ENCODE results near the gene UCK1. TPM values are rescaled to one million over a fixed set of nuclear protein-coding genes. Genes with fewer than 3 reads are reported as not detected.

The UCK1 gene
- total and polyA plus RNA-seq, 2 of the 13 experiments (the other 11 are each of a cell fraction or from before 2014, with no cell fraction given) = 11.0 to 24.1 TPM

- Histone ChIP-seq H3K9me3 (ENCODE audit: low read length) (no peaks in the 10 kb centered on the region), H3K79me2 (ENCODE audit: insufficient read depth, low read length) (no peaks in the 10 kb centered on the region), H3K4me1 (ENCODE audit: insufficient read depth, low read length) (peaks cover 12% of the 10 kb centered on the region), H2AFZ (ENCODE audit: low read length) (no peak overlapping the region), H4K20me1 (ENCODE audit: insufficient read depth, low read length) (no peaks in the 10 kb centered on the region), H3K4me3 (replicated peaks in 1 of 3; ENCODE audit: insufficient read depth in 1 of 3, low read depth in 2 of 3, low read length in 3 of 3) (no peak overlapping the region), H3K9ac (ENCODE audit: insufficient read depth, low read depth, low read length) (no peak overlapping the region), H3K27ac (ENCODE audit: extremely low read length, insufficient read depth, low read length) (no peak overlapping the region), H3K4me2 (ENCODE audit: low read depth, low read length) (no peak overlapping the region), H3K27me3 (ENCODE audit: control insufficient read depth in 1 of 2, insufficient read depth in 2 of 2, low read length in 2 of 2) (peaks cover 0 to 48% of the 10 kb centered on the region in 2 experiments; a peak in 3 of 5 replicates), H3K36me3 (replicated peaks in 1 of 2; ENCODE audit: control insufficient read depth in 1 of 2, insufficient read depth in 2 of 2, low read length in 2 of 2) (no peaks in the 10 kb centered on the region)
- BruUV-seq (replicated peaks) = no TSS peak
- FAIRE-seq = no peak
- ChIA-PET CTCF (ENCODE audit: low intra/inter-chr PET ratio, low total read pairs) (no interaction called here), POLR2A (no interaction called here)
- in situ Hi-C loops (cut with HindIII; ENCODE audit: extremely low pct_ligation_motif_present, low pct_unique_long_range_greater_than_20kb) = no loop called here
- DNase-seq (ENCODE audit: low spot score) = no peak
- WGBS (ENCODE audit: low lambda C conversion rate) = 93% methylated on average over 35 of the region's 60 CpGs
- intact Hi-C loops (cut with micrococcal nuclease; ENCODE audit: unreplicated experiment) = no loop called here
- TF ChIP-seq RORA (CRISPR knock-in tag; IDR thresholded peaks at IDR 0.05) = no peak
- TF ChIP-seq ZSCAN9 (CRISPR knock-in tag; IDR thresholded peaks at IDR 0.05; ENCODE audit: borderline replicate concordance) = no peak
- TF ChIP-seq ZMYM4 (CRISPR knock-in tag; IDR thresholded peaks at IDR 0.05) = no peak
- no peak for TF ChIP-seq HOXA3 (CRISPR knock-in tag; IDR thresholded peaks at IDR 0.05)
- no peak for TF ChIP-seq ATF1 (CRISPR knock-in tag; IDR thresholded peaks at IDR 0.05)
- no peak for TF ChIP-seq CSRNP1 (CRISPR knock-in tag; IDR thresholded peaks at IDR 0.05)
- no peak for TF ChIP-seq POLR2G (IDR thresholded peaks at IDR 0.05; ENCODE audit: low read depth, low read length)
- no peak for TF ChIP-seq ATF7 (IDR thresholded peaks at IDR 0.05)
- TF ChIP-seq ATF7 (CRISPR knock-in tag; IDR thresholded peaks at IDR 0.05) = no peak
- no peak for TF ChIP-seq ZSCAN20 (CRISPR knock-in tag; IDR thresholded peaks at IDR 0.05; ENCODE audit: borderline replicate concordance)
- TF ChIP-seq IRF1 (CRISPR knock-in tag; IDR thresholded peaks at IDR 0.05; ENCODE audit: low read depth) = no peak
- TF ChIP-seq SP2 (CRISPR knock-in tag; IDR thresholded peaks at IDR 0.05) = no peak
- no peak for TF ChIP-seq ZFP36 (IDR thresholded peaks at IDR 0.05; ENCODE audit: borderline replicate concordance, low read depth, low read length, partially characterized antibody)
- no peak for TF ChIP-seq ZNF253 (CRISPR knock-in tag; IDR thresholded peaks at IDR 0.05; ENCODE audit: borderline replicate concordance)
- no peak for TF ChIP-seq ZNF484 (CRISPR knock-in tag; IDR thresholded peaks at IDR 0.05; ENCODE audit: borderline replicate concordance, low read depth)
- no peak for ATAC-seq
Measured at GRCh38 chr9:131554087-131554842, 23.2 kb upstream of the UCK1 start.

Data from HepG2 (cell line).